Suprapubic skin (tissue), 3 donors: Measurements from ENCODE around the gene UAP1.

Source experiments
- POLR2A ChIP-seq, 2 donors: fragments of 450-650 bp; IDR thresholded peaks; one replicate each; pipeline ENCODE4 v1.6.1; 2017; ENCODE audit warnings: antibody characterized with exemption in 2 of 2, mild to moderate bottlenecking in 2 of 2, moderate library complexity in 2 of 2
- TF ChIP-seq, protein P1 (sequence below), 2 donors: fragments of 200-600 bp in 1 of 2; fragments of 450-650 bp in 1 of 2; sonication (generic) in 1 of 2; IDR thresholded peaks; one replicate each; pipeline ENCODE4 v1.5.1; 2016 to 2019; ENCODE audit warnings: antibody characterized with exemption in 2 of 2, mild to moderate bottlenecking in 1 of 2, moderate library complexity in 1 of 2

DNA sequence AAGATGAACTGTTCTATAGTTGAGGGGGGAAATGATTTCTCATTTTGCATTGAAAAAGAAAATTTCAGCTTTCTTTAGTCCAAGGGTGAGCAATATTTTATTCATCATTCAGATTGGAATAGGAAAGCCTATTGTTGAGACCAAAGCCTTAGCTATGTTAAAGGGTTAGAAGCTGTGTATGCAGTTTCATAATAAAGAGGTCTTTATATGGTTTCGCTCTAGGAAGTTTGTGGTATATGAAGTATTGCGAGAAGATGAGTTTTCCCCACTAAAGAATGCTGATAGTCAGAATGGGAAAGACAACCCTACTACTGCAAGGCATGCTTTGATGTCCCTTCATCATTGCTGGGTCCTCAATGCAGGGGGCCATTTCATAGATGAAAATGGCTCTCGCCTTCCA is 28.6 kb downstream of the UAP1 start:
- TF ChIP-seq, protein P1, sequence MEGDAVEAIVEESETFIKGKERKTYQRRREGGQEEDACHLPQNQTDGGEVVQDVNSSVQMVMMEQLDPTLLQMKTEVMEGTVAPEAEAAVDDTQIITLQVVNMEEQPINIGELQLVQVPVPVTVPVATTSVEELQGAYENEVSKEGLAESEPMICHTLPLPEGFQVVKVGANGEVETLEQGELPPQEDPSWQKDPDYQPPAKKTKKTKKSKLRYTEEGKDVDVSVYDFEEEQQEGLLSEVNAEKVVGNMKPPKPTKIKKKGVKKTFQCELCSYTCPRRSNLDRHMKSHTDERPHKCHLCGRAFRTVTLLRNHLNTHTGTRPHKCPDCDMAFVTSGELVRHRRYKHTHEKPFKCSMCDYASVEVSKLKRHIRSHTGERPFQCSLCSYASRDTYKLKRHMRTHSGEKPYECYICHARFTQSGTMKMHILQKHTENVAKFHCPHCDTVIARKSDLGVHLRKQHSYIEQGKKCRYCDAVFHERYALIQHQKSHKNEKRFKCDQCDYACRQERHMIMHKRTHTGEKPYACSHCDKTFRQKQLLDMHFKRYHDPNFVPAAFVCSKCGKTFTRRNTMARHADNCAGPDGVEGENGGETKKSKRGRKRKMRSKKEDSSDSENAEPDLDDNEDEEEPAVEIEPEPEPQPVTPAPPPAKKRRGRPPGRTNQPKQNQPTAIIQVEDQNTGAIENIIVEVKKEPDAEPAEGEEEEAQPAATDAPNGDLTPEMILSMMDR (IDR thresholded peaks at IDR 0.05): no peak
- TF ChIP-seq POLR2A (IDR thresholded peaks at IDR 0.05): no peak
